HEK293 (cell line): ENCODE data around the gene STX10.
"Not testable (repeated sequence)": the region's sequence is repeated elsewhere in the genome, so short reads cannot be mapped to it uniquely, and the experiment has no call there.

ENCODE experiments used
- CTCF ChIA-PET: fragments of 350-600 bp; formaldehyde crosslinking; extraction: SDS; loops from one replicate; lab custom pipeline; 2021; ENCODE audit warnings: antibody characterized with exemption; lab: Yijun Ruan, JAX
- POLR2A ChIA-PET: fragments of 300-600 bp; formaldehyde crosslinking; extraction: SDS; loops from one replicate; lab custom pipeline; 2020; ENCODE audit warnings: antibody characterized with exemption, inconsistent platforms; lab: Yijun Ruan, JAX
- H3K27ac ChIP-seq: fragments of 200-500 bp; sonication (Bioruptor generic); 2 replicates; pipeline ENCODE4 v1.5.1; 2014; ENCODE audit warnings: low read depth, low read length, control low read depth, inconsistent platforms; ENCODE audit errors: extremely low read depth
- H3K36me3 ChIP-seq, 2 experiments: fragments of 200-500 bp in 1 of 2; sonication (Bioruptor generic) in 1 of 2; 1 replicate in 1 of 2; 2 replicates in 1 of 2; pipeline ENCODE4 v1.5.1; 2014 to 2017; ENCODE audit warnings: inconsistent platforms in 2 of 2, low read length in 2 of 2; ENCODE audit not compliant: control insufficient read depth in 2 of 2, insufficient read depth in 1 of 2
- H3K4me1 ChIP-seq: fragments of 200-500 bp; sonication (Bioruptor generic); 2 replicates; pipeline ENCODE4 v1.5.1; 2014; ENCODE audit warnings: mild to moderate bottlenecking, low read length, inconsistent platforms; ENCODE audit not compliant: control insufficient read depth, insufficient read depth
- H3K4me3 ChIP-seq: 2 replicates; pipeline ENCODE4 v1.5.1; 2011; ENCODE audit warnings: low read depth, mild to moderate bottlenecking, control low read depth, low read length, moderate library complexity
- H3K9me3 ChIP-seq: fragments of 200-500 bp; sonication (Bioruptor generic); 2 replicates; pipeline ENCODE4 v1.5.1; 2014; ENCODE audit warnings: low read depth, low read length, inconsistent platforms; ENCODE audit not compliant: control insufficient read depth, insufficient read depth
- ZBTB11 ChIP-seq: fragments of 450-650 bp; formaldehyde crosslinking; conservative IDR thresholded peaks from 2 replicates; pipeline ENCODE4 v1.5.1; 2016; ENCODE audit warnings: low read depth, missing biosample characterization, missing genetic modification characterization
- ZBTB21 ChIP-seq: fragments of 450-650 bp; formaldehyde crosslinking; IDR thresholded peaks from 2 replicates; pipeline ENCODE4 v1.5.1; 2017; ENCODE audit warnings: missing biosample characterization, missing genetic modification characterization
- ZNF266 ChIP-seq: fragments of 450-650 bp; formaldehyde crosslinking; IDR thresholded peaks from 2 replicates; pipeline ENCODE4 v1.5.1; 2016; ENCODE audit warnings: missing biosample characterization, missing genetic modification characterization, low read depth
- ZNF341 ChIP-seq: fragments of 450-650 bp; formaldehyde crosslinking; IDR thresholded peaks from 2 replicates; pipeline ENCODE4; 2016; ENCODE audit warnings: low read depth, missing biosample characterization, missing genetic modification characterization
- ZNF404 ChIP-seq: fragments of 450-650 bp; formaldehyde crosslinking; IDR thresholded peaks from 2 replicates; pipeline ENCODE4 v1.5.1; 2017; ENCODE audit warnings: missing biosample characterization, missing genetic modification characterization
- ZNF426 ChIP-seq: fragments of 450-650 bp; formaldehyde crosslinking; IDR thresholded peaks from 2 replicates; pipeline ENCODE4 v1.5.1; 2017; ENCODE audit warnings: missing biosample characterization, missing genetic modification characterization, mild to moderate bottlenecking, inconsistent platforms, moderate library complexity
- ZNF433 ChIP-seq: fragments of 450-650 bp; formaldehyde crosslinking; IDR thresholded peaks from 2 replicates; pipeline ENCODE4 v1.5.1; 2016; ENCODE audit warnings: missing biosample characterization, missing genetic modification characterization, low read depth
- ZNF514 ChIP-seq: fragments of 450-650 bp; formaldehyde crosslinking; IDR thresholded peaks from 2 replicates; pipeline ENCODE4 v1.5.1; 2016; ENCODE audit warnings: missing biosample characterization, missing genetic modification characterization
- ZNF560 ChIP-seq: fragments of 450-650 bp; formaldehyde crosslinking; IDR thresholded peaks from 2 replicates; pipeline ENCODE4 v1.5.1; 2017; ENCODE audit warnings: missing biosample characterization, missing genetic modification characterization, borderline replicate concordance
- ZNF623 ChIP-seq: fragments of 450-650 bp; formaldehyde crosslinking; IDR thresholded peaks from 2 replicates; pipeline ENCODE4 v1.5.1; 2016; ENCODE audit warnings: missing biosample characterization, missing genetic modification characterization
- ZNF654 ChIP-seq: fragments of 450-650 bp; formaldehyde crosslinking; IDR thresholded peaks from 2 replicates; pipeline ENCODE4 v1.5.1; 2016; ENCODE audit warnings: low read depth, missing biosample characterization, missing genetic modification characterization
- ZNF664 ChIP-seq: fragments of 450-650 bp; formaldehyde crosslinking; IDR thresholded peaks from 2 replicates; pipeline ENCODE4 v1.5.1; 2016; ENCODE audit warnings: missing biosample characterization, missing genetic modification characterization
- ZXDB ChIP-seq: fragments of 450-650 bp; formaldehyde crosslinking; IDR thresholded peaks from 2 replicates; pipeline ENCODE4 v1.5.1; 2016; ENCODE audit warnings: missing biosample characterization, missing genetic modification characterization
- TF ChIP-seq, protein P1 (sequence below): fragments of 450-650 bp; formaldehyde crosslinking; conservative IDR thresholded peaks from 2 replicates; pipeline ENCODE4 v1.5.1; 2016; ENCODE audit warnings: low read depth, missing biosample characterization, missing genetic modification characterization
- TF ChIP-seq, protein P2 (sequence below): fragments of 450-650 bp; formaldehyde crosslinking; IDR thresholded peaks from 2 replicates; pipeline ENCODE4 v1.5.1; 2016; ENCODE audit warnings: missing biosample characterization, missing genetic modification characterization
- TF ChIP-seq, protein P3 (sequence below): fragments of 450-650 bp; formaldehyde crosslinking; IDR thresholded peaks from 2 replicates; pipeline ENCODE4 v1.5.1; 2017; ENCODE audit warnings: missing biosample characterization, missing genetic modification characterization
- TF ChIP-seq, protein P4 (sequence below): fragments of 450-650 bp; formaldehyde crosslinking; IDR thresholded peaks from 2 replicates; pipeline ENCODE4 v1.5.1; 2016; ENCODE audit warnings: missing biosample characterization, missing genetic modification characterization, borderline replicate concordance
- TF ChIP-seq, protein P5 (sequence below): fragments of 450-650 bp; formaldehyde crosslinking; IDR thresholded peaks from 2 replicates; pipeline ENCODE4 v1.5.1; 2016; ENCODE audit warnings: missing biosample characterization, missing genetic modification characterization

STX10 gene

GRCh38 chr19:13178291-13178690 lies 28.1 kb upstream of the STX10 start:
- POLR2A ChIA-PET = interaction anchor here (1.5 kb wide), 1 partner anchor 24 kb away, joined by 5 read pairs; no protein-coding TSS in a partner anchor
- H3K36me3 ChIP-seq, H3K27ac ChIP-seq, H3K4me3 ChIP-seq, CTCF ChIA-PET, H3K9me3 ChIP-seq, H3K4me1 ChIP-seq: not testable (repeated sequence)

GRCh38 chr19:13177584-13177983 lies 27.4 kb upstream of the STX10 start:
- H3K4me3 ChIP-seq, H3K27ac ChIP-seq, H3K4me1 ChIP-seq, H3K9me3 ChIP-seq, H3K36me3 ChIP-seq: not testable (repeated sequence)
- ChIA-PET POLR2A (interaction anchor here (1.5 kb wide), 1 partner anchor 23 kb away, joined by 5 read pairs; no protein-coding TSS in a partner anchor), CTCF (interaction anchor here (0.6 kb wide), 1 partner anchor 23 kb away, joined by 4 read pairs; no protein-coding TSS in a partner anchor)
- TF ChIP-seq ZBTB11 = peak; percentile 87
- peak; percentile 88 for TF ChIP-seq ZNF266 (tag by site-specific recombination)
- TF ChIP-seq ZNF514 (tag by site-specific recombination) = 0 out of 2 replicates have a peak, but pooled peaks have one; percentile 38
- TF ChIP-seq, protein P1, sequence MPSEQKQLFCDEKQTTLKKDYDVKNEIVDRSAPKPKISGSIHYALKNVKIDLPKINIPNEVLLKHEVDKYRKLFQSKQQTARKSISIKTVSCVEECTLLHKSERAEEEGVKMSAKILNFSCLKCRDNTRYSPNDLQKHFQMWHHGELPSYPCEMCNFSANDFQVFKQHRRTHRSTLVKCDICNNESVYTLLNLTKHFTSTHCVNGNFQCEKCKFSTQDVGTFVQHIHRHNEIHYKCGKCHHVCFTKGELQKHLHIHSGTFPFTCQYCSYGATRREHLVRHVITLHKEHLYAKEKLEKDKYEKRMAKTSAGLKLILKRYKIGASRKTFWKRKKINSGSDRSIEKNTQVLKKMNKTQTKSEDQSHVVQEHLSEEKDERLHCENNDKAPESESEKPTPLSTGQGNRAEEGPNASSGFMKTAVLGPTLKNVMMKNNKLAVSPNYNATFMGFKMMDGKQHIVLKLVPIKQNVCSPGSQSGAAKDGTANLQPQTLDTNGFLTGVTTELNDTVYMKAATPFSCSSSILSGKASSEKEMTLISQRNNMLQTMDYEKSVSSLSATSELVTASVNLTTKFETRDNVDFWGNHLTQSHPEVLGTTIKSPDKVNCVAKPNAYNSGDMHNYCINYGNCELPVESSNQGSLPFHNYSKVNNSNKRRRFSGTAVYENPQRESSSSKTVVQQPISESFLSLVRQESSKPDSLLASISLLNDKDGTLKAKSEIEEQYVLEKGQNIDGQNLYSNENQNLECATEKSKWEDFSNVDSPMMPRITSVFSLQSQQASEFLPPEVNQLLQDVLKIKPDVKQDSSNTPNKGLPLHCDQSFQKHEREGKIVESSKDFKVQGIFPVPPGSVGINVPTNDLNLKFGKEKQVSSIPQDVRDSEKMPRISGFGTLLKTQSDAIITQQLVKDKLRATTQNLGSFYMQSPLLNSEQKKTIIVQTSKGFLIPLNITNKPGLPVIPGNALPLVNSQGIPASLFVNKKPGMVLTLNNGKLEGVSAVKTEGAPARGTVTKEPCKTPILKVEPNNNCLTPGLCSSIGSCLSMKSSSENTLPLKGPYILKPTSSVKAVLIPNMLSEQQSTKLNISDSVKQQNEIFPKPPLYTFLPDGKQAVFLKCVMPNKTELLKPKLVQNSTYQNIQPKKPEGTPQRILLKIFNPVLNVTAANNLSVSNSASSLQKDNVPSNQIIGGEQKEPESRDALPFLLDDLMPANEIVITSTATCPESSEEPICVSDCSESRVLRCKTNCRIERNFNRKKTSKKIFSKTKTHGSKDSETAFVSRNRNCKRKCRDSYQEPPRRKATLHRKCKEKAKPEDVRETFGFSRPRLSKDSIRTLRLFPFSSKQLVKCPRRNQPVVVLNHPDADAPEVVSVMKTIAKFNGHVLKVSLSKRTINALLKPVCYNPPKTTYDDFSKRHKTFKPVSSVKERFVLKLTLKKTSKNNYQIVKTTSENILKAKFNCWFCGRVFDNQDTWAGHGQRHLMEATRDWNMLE (tag by site-specific recombination) = peak; percentile 94
- TF ChIP-seq, protein P2, sequence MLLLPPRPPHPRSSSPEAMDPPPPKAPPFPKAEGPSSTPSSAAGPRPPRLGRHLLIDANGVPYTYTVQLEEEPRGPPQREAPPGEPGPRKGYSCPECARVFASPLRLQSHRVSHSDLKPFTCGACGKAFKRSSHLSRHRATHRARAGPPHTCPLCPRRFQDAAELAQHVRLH = 0 out of 2 replicates have a peak, but pooled peaks have one; percentile 45
- TF ChIP-seq ZNF426 (tag by site-specific recombination) = peak; percentile 96
- TF ChIP-seq, protein P3, sequence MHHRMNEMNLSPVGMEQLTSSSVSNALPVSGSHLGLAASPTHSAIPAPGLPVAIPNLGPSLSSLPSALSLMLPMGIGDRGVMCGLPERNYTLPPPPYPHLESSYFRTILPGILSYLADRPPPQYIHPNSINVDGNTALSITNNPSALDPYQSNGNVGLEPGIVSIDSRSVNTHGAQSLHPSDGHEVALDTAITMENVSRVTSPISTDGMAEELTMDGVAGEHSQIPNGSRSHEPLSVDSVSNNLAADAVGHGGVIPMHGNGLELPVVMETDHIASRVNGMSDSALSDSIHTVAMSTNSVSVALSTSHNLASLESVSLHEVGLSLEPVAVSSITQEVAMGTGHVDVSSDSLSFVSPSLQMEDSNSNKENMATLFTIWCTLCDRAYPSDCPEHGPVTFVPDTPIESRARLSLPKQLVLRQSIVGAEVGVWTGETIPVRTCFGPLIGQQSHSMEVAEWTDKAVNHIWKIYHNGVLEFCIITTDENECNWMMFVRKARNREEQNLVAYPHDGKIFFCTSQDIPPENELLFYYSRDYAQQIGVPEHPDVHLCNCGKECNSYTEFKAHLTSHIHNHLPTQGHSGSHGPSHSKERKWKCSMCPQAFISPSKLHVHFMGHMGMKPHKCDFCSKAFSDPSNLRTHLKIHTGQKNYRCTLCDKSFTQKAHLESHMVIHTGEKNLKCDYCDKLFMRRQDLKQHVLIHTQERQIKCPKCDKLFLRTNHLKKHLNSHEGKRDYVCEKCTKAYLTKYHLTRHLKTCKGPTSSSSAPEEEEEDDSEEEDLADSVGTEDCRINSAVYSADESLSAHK (tag by site-specific recombination) = peak; percentile 15; the same call in 1 of the 2 replicates
- peak; percentile 91 for TF ChIP-seq ZNF560 (tag by site-specific recombination)
- TF ChIP-seq ZNF341 = peak; percentile 16; the same call in 1 of the 2 replicates
- TF ChIP-seq, protein P4, sequence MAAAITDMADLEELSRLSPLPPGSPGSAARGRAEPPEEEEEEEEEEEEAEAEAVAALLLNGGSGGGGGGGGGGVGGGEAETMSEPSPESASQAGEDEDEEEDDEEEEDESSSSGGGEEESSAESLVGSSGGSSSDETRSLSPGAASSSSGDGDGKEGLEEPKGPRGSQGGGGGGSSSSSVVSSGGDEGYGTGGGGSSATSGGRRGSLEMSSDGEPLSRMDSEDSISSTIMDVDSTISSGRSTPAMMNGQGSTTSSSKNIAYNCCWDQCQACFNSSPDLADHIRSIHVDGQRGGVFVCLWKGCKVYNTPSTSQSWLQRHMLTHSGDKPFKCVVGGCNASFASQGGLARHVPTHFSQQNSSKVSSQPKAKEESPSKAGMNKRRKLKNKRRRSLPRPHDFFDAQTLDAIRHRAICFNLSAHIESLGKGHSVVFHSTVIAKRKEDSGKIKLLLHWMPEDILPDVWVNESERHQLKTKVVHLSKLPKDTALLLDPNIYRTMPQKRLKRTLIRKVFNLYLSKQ (tag by site-specific recombination) = peak; percentile 76; the same call in 1 of the 2 replicates
- TF ChIP-seq ZNF664 (tag by site-specific recombination) = peak; percentile 69; the same call in 1 of the 2 replicates
- TF ChIP-seq, protein P5, sequence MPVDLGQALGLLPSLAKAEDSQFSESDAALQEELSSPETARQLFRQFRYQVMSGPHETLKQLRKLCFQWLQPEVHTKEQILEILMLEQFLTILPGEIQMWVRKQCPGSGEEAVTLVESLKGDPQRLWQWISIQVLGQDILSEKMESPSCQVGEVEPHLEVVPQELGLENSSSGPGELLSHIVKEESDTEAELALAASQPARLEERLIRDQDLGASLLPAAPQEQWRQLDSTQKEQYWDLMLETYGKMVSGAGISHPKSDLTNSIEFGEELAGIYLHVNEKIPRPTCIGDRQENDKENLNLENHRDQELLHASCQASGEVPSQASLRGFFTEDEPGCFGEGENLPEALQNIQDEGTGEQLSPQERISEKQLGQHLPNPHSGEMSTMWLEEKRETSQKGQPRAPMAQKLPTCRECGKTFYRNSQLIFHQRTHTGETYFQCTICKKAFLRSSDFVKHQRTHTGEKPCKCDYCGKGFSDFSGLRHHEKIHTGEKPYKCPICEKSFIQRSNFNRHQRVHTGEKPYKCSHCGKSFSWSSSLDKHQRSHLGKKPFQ (tag by site-specific recombination) = 0 out of 2 replicates have a peak, but pooled peaks have one; percentile 24
- peak; percentile 75 for TF ChIP-seq ZXDB (tag by site-specific recombination)
- TF ChIP-seq ZBTB21 (tag by site-specific recombination) = peak; percentile 64; the same call in 1 of the 2 replicates
- TF ChIP-seq ZNF404 = 0 out of 2 replicates have a peak, but pooled peaks have one; percentile 78
- peak; percentile 80 for TF ChIP-seq ZNF433 (tag by site-specific recombination)
- TF ChIP-seq ZNF623 (tag by site-specific recombination) = peak; percentile 83
- peak; percentile 51 for TF ChIP-seq ZNF654 (tag by site-specific recombination)
